D721Med (cell line): Measurements from ENCODE around the gene MRPS5.

Experiments used
- DNase-seq: peaks from one replicate; pipeline ENCODE4 v3.0.0; 2011; ENCODE audit warnings: low spot score; ENCODE audit not compliant: insufficient read length
- FAIRE-seq: peaks from 2 replicates; lab custom pipeline; 2011; peaks lifted over from hg19 to GRCh38; lab: Jason Lieb, UNC
- CTCF ChIP-seq: IDR thresholded peaks from 2 replicates; pipeline ENCODE4 v1.5.1; 2012; ENCODE audit warnings: mild to moderate bottlenecking, control low read depth; ENCODE audit not compliant: insufficient read depth; ENCODE audit errors: missing control alignments

Gene MRPS5

GRCh38 chr2:95063086-95063958 is 58.3 kb downstream of the MRPS5 start:
- no peak for FAIRE-seq
- DNase-seq = no peak
- TF ChIP-seq CTCF = no peak

- no peak for TF ChIP-seq CTCF
- FAIRE-seq = no peak
- DNase-seq = no peak
These were observed 59.1 kb downstream of the MRPS5 start for GRCh38 chr2:95062242-95063085.

- FAIRE-seq (no peak), DNase-seq (no peak)
- no peak for TF ChIP-seq CTCF
These were observed 59.9 kb downstream of the MRPS5 start for GRCh38 chr2:95061601-95062183.

- no peak for DNase-seq
- no peak for TF ChIP-seq CTCF
These were observed 60.5 kb downstream of the MRPS5 start for GRCh38 chr2:95061119-95061512.

GRCh38 chr2:95060446-95061118 is 61.0 kb downstream of the MRPS5 start:
- no peak for DNase-seq
- FAIRE-seq = no peak
- no peak for TF ChIP-seq CTCF

More at GRCh38 chr2:95061119-95061512, 60.5 kb downstream of the MRPS5 start:
- FAIRE-seq = no peak

- TF ChIP-seq CTCF = no peak
- no peak for DNase-seq
- FAIRE-seq = no peak
These were observed 61.8 kb downstream of the MRPS5 start for GRCh38 chr2:95059656-95060370.
